Astrocyte (in vitro differentiated cells and primary cell): ENCODE measurements around the gene VDAC1. TPM values are rescaled to one million over a fixed set of nuclear protein-coding genes. Genes with fewer than 3 reads are reported as not detected.
"Not testable (repeated sequence)": the region's sequence is repeated elsewhere in the genome, so short reads cannot be mapped to it uniquely, and the experiment has no call there.

Experiments used
- DNase-seq: peaks from one replicate; pipeline ENCODE4 v3.0.0-alpha.2; 2010; ENCODE audit warnings: low read depth
- FAIRE-seq: peaks from 2 replicates; lab custom pipeline; 2011; peaks lifted over from hg19 to GRCh38; lab: Jason Lieb, UNC
- H2AFZ ChIP-seq: 2 replicates; pipeline ENCODE4 v1.6.0; 2012; ENCODE audit warnings: low read depth, low read length, inconsistent platforms
- H3K27ac ChIP-seq: 2 replicates; pipeline ENCODE4 v1.5.1; 2011; ENCODE audit warnings: low read depth, low read length, inconsistent platforms
- H3K27me3 ChIP-seq: 2 replicates; pipeline ENCODE4 v1.6.0; 2011; ENCODE audit warnings: low read length, inconsistent platforms; ENCODE audit not compliant: insufficient read depth
- H3K36me3 ChIP-seq: 2 replicates; pipeline ENCODE4 v1.5.1; 2011; ENCODE audit warnings: low read length, inconsistent platforms; ENCODE audit not compliant: insufficient read depth
- H3K4me1 ChIP-seq: 2 replicates; pipeline ENCODE4 v1.5.1; 2011; ENCODE audit warnings: low read length, inconsistent platforms; ENCODE audit not compliant: insufficient read depth
- H3K4me2 ChIP-seq: 2 replicates; pipeline ENCODE4 v1.6.0; 2012; ENCODE audit warnings: low read length, inconsistent platforms
- H3K4me3 ChIP-seq: 2 replicates; pipeline ENCODE4 v1.5.1; 2011; ENCODE audit warnings: low read depth, mild to moderate bottlenecking, low read length, inconsistent platforms; ENCODE audit not compliant: insufficient read depth
- H3K79me2 ChIP-seq: 2 replicates; pipeline ENCODE4 v1.6.0; 2012; ENCODE audit warnings: mild to moderate bottlenecking, low read length, inconsistent platforms; ENCODE audit not compliant: insufficient read depth
- H3K9ac ChIP-seq: 2 replicates; pipeline ENCODE4 v1.6.0; 2012; ENCODE audit warnings: mild to moderate bottlenecking, low read length, inconsistent platforms
- H3K9me3 ChIP-seq: 2 replicates; pipeline ENCODE4 v1.5.1; 2012; ENCODE audit warnings: low read depth, mild to moderate bottlenecking, low read length, inconsistent platforms; ENCODE audit not compliant: insufficient read depth
- H4K20me1 ChIP-seq: 2 replicates; pipeline ENCODE4 v1.6.0; 2012; ENCODE audit warnings: low read length, inconsistent platforms; ENCODE audit not compliant: insufficient read depth
- H3K27ac Mint-ChIP-seq: one replicate; pipeline ENCODE4 v1.8.0; 2021; ENCODE audit warnings: mild to moderate bottlenecking, mixed read lengths; ENCODE audit not compliant: unreplicated experiment
- H3K27me3 Mint-ChIP-seq: one replicate; pipeline ENCODE4 v1.8.0; 2021; ENCODE audit warnings: low read depth, mixed read lengths; ENCODE audit not compliant: unreplicated experiment
- H3K36me3 Mint-ChIP-seq: one replicate; pipeline ENCODE4 v1.8.0; 2021; ENCODE audit warnings: low read depth, mixed read lengths; ENCODE audit not compliant: unreplicated experiment
- H3K4me1 Mint-ChIP-seq: one replicate; pipeline ENCODE4 v1.8.0; 2021; ENCODE audit warnings: low read depth, mixed read lengths; ENCODE audit not compliant: unreplicated experiment
- H3K4me3 Mint-ChIP-seq: one replicate; pipeline ENCODE4 v1.8.0; 2021; ENCODE audit warnings: mild to moderate bottlenecking, moderate library complexity, mixed read lengths; ENCODE audit not compliant: unreplicated experiment
- H3K9me3 Mint-ChIP-seq: one replicate; pipeline ENCODE4 v1.8.0; 2021; ENCODE audit warnings: mild to moderate bottlenecking, mixed read lengths; ENCODE audit not compliant: unreplicated experiment
- EZH2 ChIP-seq: IDR thresholded peaks from 2 replicates; pipeline ENCODE4 v1.6.1; 2012; ENCODE audit warnings: mild to moderate bottlenecking, low read length, inconsistent platforms; ENCODE audit not compliant: insufficient read depth
- total RNA-seq: library from RNA; stranded (reverse); gene quantifications from 2 replicates; pipeline ENCODE4 v1.2.1, GENCODE V29; 2021
- TF ChIP-seq, protein P1 (sequence below): IDR thresholded peaks from 2 replicates; pipeline ENCODE4 v1.5.1; 2011; ENCODE audit warnings: low read depth, mild to moderate bottlenecking, inconsistent platforms, low read length, moderate library complexity; ENCODE audit not compliant: insufficient read depth

Gene VDAC1
- total RNA-seq, 1 donor from 2014 or later = 364 TPM

DNA sequence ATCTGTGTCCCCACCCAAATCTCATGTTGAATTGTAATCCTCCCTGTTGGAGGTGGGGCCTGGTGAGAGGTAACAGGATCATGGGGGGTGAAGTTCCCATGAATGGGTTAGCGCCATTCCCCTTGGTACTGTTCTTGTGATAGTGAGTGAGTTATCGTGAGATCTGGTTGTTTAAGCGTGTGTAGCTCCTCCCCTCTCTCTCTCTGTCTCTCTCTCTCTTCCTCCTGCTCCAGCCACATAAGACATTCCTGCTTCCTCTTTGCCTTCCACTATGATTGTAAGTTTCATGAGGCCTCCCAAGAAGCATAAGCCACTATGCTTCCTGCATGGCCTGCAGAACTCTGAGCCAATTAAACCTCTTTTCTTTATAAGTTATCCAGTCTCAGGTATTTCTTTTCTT is 65.1 kb downstream of the VDAC1 start:
- Histone ChIP-seq H3K4me1 (no peaks in the 10 kb centered on the region), H2AFZ (no peak overlapping the region), H3K9me3 (no peaks in the 10 kb centered on the region), H3K27ac (no peak overlapping the region), H4K20me1 (no peaks in the 10 kb centered on the region), H3K4me2 (no peak overlapping the region), H3K9ac (no peak overlapping the region), H3K4me3 (no peak overlapping the region), H3K79me2 (no peaks in the 10 kb centered on the region), H3K36me3 (no peaks in the 10 kb centered on the region), H3K27me3 (no peaks in the 10 kb centered on the region)
- Mint-ChIP-seq H3K27ac (no peak overlapping the region), H3K4me1 (no peaks in the 10 kb centered on the region), H3K4me3 (no peak overlapping the region), H3K27me3 (peaks cover 9% of the 10 kb centered on the region), H3K36me3 (no peaks in the 10 kb centered on the region), H3K9me3 (peaks cover 3% of the 10 kb centered on the region)
- FAIRE-seq (no peak), DNase-seq (no peak)
- TF ChIP-seq, protein P1, sequence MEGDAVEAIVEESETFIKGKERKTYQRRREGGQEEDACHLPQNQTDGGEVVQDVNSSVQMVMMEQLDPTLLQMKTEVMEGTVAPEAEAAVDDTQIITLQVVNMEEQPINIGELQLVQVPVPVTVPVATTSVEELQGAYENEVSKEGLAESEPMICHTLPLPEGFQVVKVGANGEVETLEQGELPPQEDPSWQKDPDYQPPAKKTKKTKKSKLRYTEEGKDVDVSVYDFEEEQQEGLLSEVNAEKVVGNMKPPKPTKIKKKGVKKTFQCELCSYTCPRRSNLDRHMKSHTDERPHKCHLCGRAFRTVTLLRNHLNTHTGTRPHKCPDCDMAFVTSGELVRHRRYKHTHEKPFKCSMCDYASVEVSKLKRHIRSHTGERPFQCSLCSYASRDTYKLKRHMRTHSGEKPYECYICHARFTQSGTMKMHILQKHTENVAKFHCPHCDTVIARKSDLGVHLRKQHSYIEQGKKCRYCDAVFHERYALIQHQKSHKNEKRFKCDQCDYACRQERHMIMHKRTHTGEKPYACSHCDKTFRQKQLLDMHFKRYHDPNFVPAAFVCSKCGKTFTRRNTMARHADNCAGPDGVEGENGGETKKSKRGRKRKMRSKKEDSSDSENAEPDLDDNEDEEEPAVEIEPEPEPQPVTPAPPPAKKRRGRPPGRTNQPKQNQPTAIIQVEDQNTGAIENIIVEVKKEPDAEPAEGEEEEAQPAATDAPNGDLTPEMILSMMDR = no peak
- no peak for TF ChIP-seq EZH2

GRCh38 chr5:133938929-133939328 is 65.8 kb downstream of the VDAC1 start:
- Histone ChIP-seq H3K9ac (no peak overlapping the region), H3K4me2 (no peak overlapping the region), H2AFZ (no peak overlapping the region), H3K36me3 (no peaks in the 10 kb centered on the region), H3K9me3 (no peaks in the 10 kb centered on the region), H3K4me1 (no peaks in the 10 kb centered on the region), H4K20me1 (no peaks in the 10 kb centered on the region), H3K79me2 (no peaks in the 10 kb centered on the region), H3K27me3 (no peaks in the 10 kb centered on the region), H3K27ac (no peak overlapping the region), H3K4me3 (no peak overlapping the region)
- Mint-ChIP-seq H3K36me3 (no peaks in the 10 kb centered on the region), H3K4me1 (no peaks in the 10 kb centered on the region), H3K27me3 (peaks cover 5% of the 10 kb centered on the region), H3K27ac (no peak overlapping the region), H3K4me3 (no peak overlapping the region), H3K9me3 (peaks cover 3% of the 10 kb centered on the region)
- DNase-seq = no peak
- FAIRE-seq = no peak
- TF ChIP-seq, protein P1 = no peak
- TF ChIP-seq EZH2 = no peak

DNA sequence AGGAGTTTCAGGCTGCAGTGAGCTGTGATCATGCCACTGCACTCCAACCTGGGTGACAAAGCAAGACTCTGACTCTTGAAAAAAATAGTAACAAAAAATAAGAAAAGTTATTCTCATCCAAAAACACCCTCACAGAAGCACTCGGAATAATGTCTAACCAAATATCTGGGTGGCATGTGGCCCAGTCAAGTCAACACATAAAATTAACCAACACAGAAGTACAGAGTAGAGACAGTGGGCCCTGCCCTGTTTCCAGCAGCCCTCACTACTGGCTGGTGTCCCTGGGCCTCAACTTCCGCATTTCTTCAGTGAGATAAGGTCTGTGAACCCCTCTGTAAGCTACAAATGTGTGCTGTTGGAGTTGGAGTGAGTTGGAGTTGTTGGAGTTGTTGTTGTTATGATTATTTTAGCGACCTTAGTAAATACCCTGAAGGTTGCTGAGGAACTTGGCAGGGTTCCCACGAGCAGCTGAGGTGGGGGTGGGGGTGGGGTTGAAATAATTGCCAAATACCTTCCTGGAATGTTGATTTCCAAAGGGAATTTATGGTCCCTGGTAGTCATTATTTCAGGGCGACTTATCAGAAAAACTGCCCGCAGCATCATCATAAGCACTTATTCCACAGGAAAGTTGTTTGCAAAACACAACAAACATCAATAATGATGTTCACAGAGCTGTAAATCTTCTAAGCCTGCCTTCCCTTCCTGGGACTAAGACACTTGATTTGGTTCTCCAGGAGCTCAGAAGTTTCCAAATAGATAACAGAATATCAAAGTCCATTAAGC is 66.5 kb downstream of the VDAC1 start:
- FAIRE-seq (no peak), DNase-seq (no peak)
- Histone ChIP-seq H3K9ac (no peak overlapping the region), H3K36me3 (no peaks in the 10 kb centered on the region), H3K27me3 (no peaks in the 10 kb centered on the region), H3K4me1 (no peaks in the 10 kb centered on the region), H3K79me2 (no peaks in the 10 kb centered on the region), H3K27ac (no peak overlapping the region), H4K20me1 (no peaks in the 10 kb centered on the region), H3K4me3 (no peak overlapping the region), H3K4me2 (no peak overlapping the region), H3K9me3 (no peaks in the 10 kb centered on the region), H2AFZ (no peak overlapping the region)
- H3K9me3 Mint-ChIP-seq = peaks cover 3% of the 10 kb centered on the region
- H3K27me3 Mint-ChIP-seq = peaks cover 5% of the 10 kb centered on the region
- H3K36me3 Mint-ChIP-seq = no peaks in the 10 kb centered on the region
- H3K4me1 Mint-ChIP-seq = no peaks in the 10 kb centered on the region
- no peak overlapping the region for H3K4me3 Mint-ChIP-seq
- H3K27ac Mint-ChIP-seq = no peak overlapping the region
- no peak for TF ChIP-seq EZH2
- TF ChIP-seq, protein P1 = no peak

- not testable (repeated sequence) for H3K27ac Mint-ChIP-seq, H3K9ac ChIP-seq, H3K4me2 ChIP-seq, H3K4me3 Mint-ChIP-seq, DNase-seq, H3K9me3 Mint-ChIP-seq, H3K27me3 ChIP-seq, H3K36me3 ChIP-seq, H3K9me3 ChIP-seq, H3K79me2 ChIP-seq, H4K20me1 ChIP-seq, H3K4me1 Mint-ChIP-seq, H3K4me1 ChIP-seq, H3K27ac ChIP-seq, H3K4me3 ChIP-seq, H2AFZ ChIP-seq, FAIRE-seq, H3K27me3 Mint-ChIP-seq, H3K36me3 Mint-ChIP-seq
Observed at GRCh38 chr5:133937628-133938027, 67.1 kb downstream of the VDAC1 start.
